HG02678 (cell line): ENCODE data around the gene RAB19.
"Not testable (repeated sequence)": the region's sequence is repeated elsewhere in the genome, so short reads cannot be mapped to it uniquely, and the experiment has no call there.

Experiments
- ATAC-seq: cut with Tn5 transposase; IDR thresholded peaks from one replicate; pipeline ENCODE4 v1.9.1; 2021; ENCODE audit warnings: mild to moderate bottlenecking, moderate library complexity; ENCODE audit not compliant: unreplicated experiment

Gene RAB19

GRCh38 chr7:140453273-140453672 lies 49.4 kb downstream of the RAB19 start:
- ATAC-seq, result no peak

DNA sequence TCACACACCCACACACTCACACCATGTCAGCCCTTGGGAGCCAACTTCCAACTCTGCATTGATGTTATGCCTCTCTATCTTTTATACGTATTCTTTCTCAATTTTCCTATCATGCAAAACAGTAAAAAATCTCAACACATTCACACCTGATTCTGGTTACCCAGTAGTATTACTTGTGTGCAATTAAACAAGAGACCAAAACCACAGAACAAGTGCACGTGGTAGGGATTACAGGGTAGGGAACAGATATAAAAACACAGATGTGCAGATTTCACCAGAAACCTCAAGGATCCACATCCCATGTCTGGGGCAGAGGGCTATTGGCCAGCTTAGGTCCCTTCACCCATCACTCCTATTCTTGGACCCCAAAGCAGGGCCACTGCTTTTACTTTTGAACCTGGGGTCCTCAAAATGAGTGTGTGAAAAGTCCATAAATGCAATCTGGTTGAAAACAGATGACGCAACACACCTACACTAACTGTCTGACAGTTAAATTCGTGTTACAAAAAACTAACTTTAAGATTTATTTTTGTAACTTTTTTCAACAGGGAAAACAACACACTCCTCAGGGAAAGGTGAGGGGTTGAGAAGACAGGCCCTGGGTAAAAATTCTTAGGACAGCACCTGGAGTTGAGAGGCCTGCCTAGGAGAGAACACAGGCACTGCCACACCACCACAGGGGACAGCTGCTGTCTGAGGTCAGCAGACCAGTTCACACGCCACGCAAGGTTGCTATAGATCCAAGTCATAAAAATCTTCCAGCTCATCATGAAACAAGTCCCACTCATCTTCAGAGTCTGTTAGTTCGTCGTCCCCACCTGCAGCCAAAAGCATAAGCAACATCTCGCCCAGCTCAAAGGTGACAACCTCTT lies 50.2 kb downstream of the RAB19 start:
- not testable (repeated sequence) for ATAC-seq

- ATAC-seq, result no peak
Measured at GRCh38 chr7:140454657-140455015, 50.8 kb downstream of the RAB19 start.

DNA sequence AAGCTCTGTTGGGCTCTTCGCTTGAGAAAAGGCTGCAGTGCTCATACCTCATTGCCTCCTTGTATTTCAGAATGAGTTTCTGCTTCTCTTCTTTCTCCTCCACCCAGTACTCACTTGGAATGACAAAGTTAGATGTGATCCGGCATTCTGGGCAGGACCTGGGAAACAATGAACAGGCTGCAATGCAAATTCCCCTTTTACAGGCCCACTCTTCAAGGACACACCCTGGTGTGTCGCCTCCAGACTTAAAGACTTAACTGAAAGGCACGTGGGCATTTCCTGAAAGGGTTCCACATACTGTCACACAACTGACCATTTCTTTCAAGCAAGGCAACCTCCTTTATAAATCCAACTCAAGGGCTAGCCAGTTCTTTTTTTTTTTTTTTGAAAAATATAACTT lies 51.9 kb downstream of the RAB19 start:
- no peak for ATAC-seq

DNA sequence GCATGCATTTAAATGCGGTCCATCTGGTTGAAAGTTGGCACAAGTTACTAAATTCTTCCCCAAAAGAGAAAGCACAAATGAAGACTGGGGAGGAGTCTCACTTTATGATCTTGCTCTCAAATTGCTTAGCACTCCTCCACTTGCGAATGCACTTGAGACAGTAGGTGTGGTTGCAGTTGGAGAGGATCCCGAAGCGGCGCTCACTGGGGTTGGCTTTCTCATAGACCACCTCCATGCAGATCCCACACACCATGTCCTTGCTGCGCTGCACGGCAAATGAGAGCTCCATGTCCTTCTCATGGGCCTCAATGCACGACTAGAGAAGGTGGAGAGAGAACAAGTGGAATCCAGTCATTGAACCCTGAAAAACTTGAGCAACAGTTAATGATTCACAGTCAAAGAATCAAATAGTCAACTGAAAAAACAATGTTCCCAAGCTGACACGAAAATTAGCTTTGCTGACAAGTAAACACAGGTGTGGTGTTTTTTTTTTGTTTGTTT lies 52.7 kb downstream of the RAB19 start:
- no peak for ATAC-seq

GRCh38 chr7:140458201-140458600 lies 54.3 kb downstream of the RAB19 start:
- no peak for ATAC-seq

- ATAC-seq, result no peak
Measured at GRCh38 chr7:140458916-140459315, 55.1 kb downstream of the RAB19 start.

GRCh38 chr7:140463111-140463510 lies 59.3 kb downstream of the RAB19 start:
- no peak for ATAC-seq

DNA sequence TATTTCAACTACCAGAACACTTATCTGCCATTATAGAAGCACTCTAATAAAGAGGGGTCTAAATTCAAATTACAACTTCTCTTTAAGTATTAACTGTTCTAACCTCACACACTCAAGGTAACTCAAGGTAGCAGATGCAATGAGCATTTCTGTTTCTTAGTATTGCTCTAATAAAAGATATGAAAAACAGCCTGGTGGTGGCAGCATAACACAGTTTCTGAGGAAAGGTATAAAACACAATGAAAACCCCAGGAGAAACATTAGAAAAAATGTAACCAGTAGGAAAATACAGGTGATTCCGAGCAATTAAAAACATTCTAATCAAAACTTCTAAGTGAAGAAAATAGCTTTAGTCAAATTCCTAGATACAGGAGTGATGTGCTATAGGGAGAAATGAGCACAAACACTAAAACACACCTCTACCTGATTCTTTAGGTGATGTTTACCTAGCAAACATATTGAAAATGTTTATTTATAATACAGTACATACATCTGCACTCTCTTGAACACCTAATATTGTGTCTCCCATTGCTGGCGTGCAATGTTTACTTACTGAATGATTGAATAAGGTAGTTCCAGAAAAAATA lies 72.0 kb downstream of the RAB19 start:
- no peak for ATAC-seq

DNA sequence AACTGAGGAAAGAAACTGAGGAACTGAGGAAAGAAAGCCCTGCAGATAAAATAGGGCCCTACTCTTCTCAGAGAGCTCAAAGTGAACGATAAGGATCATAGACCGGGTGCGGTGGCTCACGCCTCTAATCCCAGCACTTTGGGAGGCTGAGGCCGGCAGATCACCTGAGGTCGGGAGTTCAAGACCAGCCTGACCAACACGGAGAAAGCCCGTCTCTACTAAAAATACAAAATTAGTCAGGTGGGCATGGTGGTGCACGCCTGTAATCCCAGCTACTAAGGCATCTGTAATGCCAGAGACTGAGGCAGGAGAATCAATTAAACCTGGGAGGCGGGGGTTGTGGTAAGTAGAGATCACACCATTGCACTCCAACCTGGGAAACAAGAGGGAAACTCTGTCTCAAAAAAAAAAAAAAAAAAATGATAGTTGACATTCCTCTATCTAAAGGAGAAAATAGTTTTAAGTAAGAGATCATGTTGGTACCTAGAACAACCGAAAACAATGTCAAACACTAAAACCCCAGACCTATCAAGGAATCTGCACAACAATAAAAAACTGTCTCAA lies 72.9 kb downstream of the RAB19 start:
- ATAC-seq, result no peak
